Stimulated activated CD4-positive, alpha-beta T cell treated with anti-CD3 and anti-CD28 coated beads, Interleukin-2, amount 100 ng/mL, for 24 hours (primary cell): ENCODE data around the gene CLOCK.

Experiments
- DNase-seq, 2 donors: peaks; one replicate each; pipeline ENCODE4 v3.0.0-alpha.2; 2020

CLOCK gene

DNA sequence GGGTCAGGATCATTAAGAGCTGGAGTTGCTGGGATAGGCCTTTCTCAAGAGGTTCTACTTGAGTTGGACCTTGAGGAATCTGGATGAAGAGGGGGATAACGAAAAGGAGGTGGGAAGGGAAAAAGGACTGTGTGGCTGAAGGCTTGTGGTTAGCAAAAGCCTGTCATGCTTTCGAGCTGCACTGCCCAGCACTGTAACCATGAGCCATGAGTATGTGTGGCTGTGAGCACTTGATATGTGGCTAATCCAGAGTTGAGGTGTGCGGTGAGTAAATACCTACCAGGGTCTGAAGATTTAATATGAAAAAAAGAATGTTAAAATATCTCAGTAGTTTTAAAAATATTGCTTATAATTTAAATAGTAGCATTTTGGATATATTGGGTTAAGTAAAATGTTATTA is 139.6 kb downstream of the CLOCK start:
- DNase-seq, result no peak

DNA sequence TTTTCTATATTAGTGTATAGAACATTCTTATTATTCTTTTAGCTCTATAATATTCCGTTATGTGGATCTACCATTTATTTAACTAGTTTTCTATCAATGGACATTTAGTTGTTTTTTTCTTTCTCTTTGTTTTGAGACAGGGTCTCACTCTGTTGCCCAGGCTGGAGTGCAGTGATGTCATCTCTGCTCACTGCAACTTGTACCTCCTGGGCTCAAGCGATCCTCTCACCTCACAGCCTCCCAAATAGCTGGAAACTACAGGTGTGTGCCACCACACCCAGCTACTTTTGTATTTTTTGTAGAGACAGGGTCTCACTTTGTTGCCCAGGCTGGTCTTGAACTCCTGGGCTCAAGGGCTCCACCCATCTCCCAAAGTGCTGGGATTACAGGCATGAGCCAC is 140.2 kb downstream of the CLOCK start:
- DNase-seq, result no peak

DNA sequence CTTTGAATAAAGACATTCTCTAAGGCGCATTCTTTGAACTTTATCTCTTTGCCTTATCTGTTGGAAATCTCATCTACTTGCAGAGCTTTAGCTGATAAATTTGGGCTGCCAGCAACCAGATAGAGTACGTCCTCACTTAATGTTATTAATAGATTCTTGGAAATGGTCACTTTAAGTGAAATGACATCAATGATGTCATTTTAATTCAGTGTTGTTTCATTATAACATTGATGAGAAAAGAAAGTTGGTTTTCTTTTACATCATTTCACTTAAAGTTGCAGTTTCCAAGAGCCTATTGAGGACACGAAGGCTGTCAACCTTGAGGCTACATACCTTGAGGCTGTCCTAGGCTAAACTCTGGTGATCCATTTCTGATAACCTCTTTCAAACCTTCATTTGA is 141.6 kb downstream of the CLOCK start:
- no peak for DNase-seq

DNA sequence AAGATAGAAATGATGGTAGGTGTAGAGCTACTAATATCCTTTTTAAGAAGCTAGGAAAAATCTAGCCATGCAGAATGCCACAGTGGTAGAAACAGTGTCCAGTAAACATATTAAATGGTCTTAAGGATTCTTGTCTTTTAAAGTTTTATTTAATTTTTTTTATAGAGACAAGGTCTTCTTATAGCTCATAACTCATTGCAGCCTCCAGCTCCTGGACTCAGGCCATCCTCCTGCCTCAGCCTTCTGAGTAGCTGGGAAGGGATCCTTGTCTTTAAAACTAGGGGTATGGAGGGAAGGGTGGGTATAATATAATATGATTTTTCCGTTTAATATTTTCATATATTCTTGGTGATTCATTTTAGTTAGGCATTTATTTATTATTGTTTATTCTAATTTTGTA is 147.1 kb downstream of the CLOCK start:
- no peak for DNase-seq

DNA sequence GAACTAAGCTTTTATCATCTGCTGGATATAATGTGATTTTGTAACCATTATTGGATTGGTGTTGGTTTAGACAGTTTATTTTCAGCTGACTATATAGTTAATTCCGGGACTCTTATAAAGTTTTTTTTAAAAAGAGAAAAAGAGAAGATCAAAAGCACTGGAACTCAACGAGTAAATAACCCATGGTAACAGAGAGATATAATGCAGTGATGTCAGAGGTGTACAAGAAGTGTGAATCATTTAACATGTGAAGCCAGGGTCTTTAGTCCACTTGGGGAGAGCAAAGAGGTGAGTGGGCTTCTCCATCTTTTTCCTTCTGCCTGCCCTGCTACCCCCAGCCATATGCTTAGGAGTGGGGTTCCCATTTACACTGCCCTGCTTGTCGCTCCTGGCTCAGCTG is 147.7 kb downstream of the CLOCK start:
- DNase-seq, result no peak

DNA sequence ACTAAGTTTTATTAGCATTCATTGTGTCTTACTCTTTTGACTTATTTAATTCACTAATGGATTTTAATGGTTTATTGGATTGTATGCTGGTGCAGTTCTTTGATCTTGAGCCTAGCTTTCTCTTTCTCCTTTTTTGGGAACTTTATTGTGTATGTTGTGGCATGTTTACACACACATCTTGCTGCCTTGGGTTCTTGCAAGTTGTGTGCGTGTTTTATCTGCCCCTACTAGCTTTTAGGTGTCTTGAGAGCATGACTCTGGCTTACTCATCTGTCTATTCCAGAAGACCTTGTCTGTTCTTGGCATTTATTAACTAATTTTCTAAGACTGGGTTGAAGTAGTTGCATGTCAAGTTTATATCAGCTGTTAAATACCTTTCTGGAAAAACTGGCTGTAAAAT is 148.2 kb downstream of the CLOCK start:
- DNase-seq, result no peak

DNA sequence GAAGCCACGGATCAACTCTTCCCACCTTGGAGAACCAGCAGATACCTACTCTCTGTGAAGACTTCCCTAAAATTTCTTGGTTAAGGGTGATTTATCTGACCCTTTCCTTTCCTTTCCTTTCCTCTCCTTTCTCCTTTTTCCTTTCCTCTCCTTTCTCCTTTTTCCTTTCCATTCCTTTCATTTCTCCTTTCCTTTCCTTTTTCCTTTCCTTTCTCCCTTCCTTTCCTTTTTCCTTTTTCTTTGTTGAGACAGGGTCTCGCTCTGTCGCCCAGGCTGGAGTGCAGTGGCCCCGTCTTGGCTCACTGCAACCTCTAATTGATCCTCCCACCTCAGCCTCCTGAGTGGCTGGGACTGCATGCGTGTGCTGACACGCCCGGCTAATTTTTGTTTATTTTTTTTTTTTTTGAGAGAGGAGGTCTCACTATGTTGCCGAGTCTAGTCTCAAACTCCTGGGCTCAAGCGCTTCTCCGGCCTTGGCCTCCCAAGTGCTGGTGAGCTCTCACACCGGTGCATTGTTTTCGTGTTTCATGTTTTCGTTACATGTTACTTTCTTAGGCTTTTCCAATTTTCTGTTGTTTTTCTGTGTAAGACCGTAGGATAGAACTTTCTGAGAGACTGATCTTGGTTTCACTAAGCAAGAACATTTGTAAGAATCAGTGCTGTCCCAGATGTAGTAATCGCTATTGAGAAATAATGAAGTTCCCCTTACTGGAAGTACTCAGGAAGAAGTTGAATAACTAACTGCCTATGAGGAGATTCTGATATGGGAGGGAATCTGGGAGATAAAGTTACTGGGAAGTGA is 149.0 kb downstream of the CLOCK start:
- DNase-seq, result no peak

DNA sequence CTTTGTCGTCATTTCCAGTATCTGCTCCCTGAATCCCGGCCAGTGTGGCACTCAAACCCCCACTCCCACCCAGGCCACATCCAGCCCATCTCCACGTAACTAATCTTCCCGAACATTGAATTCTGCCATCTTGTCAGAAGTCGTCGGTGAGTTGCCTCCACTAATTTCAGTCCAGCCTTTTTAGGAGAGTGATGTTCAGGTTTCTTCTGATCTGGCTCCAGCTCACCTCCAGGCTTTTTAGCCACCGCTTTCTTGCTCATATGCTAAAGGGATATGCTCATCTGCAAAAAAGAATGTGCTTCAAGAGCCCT is 149.6 kb downstream of the CLOCK start:
- no peak for DNase-seq

DNA sequence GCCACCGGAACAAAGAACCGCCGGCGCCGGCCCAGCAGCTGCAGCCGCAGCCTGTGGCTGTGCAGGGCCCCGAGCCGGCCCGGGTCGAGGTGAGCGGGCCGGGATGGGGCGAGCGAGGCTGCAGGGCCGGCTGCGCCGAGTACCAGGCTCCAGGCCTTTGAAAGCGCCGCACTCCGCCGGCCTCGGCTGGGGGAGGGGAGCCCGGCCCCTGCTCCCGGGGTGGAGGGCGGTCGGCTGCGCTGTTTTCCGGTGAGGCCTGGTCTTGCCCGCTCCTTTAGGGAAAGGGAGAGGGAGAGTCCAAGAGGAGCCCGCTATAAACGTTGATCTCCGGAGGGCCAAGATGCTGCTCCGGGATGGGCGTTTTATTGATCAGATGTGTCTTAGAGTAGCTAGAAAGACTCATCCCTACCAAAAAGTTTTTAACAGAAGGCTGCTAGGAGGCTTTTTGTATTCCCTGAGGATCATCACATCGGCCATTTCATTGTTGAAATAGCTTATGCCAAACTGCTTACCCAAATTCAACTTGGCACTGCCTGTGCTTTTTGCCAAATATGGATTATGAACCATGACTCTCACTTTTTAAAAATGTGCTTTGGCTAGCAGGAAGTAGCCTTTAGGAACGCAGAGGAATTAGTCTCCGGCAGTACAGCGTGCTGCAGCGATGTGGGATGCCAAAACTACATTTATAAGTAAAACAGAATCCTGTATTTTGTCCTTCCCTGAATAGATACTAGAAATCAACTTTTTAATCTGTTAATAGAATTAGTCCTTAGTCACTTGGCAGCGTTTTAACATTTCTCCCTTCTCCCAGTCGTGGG is 150.2 kb downstream of the CLOCK start:
- DNase-seq, result peak; percentile 31 to 48

DNA sequence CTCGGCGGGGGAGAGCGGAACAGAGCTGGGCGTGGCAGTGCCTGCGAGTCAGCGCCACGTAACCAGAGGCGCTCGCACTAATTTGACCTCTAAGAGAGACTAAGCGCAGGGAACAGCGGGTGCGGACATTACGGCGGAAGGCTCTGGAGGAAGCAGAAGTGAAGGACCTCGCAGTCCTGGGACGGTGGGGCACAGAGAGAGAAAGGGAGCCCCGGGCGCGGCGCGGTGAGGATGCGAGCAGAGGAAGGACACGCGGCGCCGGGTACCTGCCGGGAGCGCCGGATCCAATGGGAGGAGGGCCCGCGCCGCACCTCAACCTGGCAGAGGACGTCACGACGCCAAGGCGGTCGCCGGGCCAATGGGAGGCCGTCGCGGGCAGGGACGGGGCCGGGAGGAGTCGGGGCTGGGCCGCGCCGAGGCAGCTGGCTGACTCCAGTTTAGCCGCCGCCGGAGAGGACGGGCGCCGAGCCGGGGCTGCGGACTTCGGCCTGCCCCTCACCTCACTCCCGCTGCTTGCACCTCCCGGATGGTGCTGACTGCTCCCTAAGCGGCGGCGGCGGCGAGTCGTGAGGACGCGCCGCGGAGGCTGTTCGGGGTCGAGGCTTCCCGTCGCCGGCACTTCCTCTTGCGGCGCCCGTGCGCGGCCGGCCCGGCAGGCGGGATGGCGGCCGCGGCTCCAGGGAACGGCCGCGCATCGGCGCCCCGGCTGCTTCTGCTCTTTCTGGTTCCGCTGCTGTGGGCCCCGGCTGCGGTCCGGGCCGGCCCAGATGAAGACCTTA is 151.0 kb downstream of the CLOCK start, which contains the start of gene TMEM165:
TMEM165 (plus strand) TSS at position 429 of the 779 bp plus-strand sequence; CDS start at position 662, 233 bp downstream.
- peak; percentile 91 to 92 for DNase-seq

DNA sequence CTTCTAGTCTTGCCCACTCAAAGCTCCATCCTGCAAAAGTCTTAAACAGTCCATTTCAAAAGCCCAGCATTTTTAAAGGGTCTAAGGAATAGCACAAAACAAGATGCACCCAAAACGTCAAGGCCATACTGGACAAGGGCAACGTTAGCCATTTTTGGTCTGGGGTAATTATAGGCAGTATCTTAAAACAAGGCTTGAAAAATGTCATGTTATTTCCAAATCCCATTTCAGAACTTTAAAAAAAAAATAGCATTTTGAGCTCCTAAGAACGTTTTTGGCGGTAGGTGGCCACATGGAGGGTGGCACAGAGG is 151.5 kb downstream of the CLOCK start:
- DNase-seq, result no peak

DNA sequence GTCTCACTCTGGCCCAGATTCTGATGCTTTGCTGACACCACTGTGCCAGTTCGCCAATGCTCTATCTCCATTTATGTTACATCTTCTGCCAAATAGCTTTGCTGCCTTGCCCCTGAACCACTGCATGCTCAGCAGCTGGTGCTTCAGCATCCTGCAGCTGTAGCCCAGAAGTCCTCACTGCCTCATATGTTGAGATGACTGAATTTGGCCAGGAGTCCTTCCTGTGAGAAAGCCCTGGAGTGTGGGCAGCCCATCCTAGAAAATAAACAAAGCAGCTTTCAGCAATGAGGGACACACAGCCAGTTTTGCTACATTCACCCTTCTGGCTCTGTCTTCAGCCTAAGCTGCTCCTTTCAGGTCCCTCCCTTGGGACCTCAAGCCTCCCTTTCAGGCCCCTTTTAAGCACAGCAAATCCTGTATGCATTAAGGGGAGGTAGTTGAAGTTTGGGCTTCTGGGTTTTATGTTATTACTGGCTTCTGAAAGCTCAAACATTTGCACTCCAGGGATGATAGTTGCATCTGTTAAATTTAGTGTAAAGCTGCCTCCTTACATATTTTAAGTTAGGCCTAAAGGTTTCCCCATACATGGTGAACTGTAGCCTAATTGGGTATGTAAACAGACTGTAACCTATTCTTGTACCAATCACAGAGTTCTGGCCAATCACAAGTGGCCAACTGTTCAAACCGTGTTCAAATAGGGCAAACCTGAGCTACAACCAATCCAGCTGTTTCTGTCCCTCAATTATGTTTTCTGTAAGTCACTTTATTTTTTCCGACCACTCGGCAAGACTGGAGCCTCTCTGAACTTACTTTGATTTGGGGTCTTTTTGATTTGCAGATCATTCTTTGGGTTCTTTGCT is 153.0 kb downstream of the CLOCK start:
- no peak for DNase-seq

DNA sequence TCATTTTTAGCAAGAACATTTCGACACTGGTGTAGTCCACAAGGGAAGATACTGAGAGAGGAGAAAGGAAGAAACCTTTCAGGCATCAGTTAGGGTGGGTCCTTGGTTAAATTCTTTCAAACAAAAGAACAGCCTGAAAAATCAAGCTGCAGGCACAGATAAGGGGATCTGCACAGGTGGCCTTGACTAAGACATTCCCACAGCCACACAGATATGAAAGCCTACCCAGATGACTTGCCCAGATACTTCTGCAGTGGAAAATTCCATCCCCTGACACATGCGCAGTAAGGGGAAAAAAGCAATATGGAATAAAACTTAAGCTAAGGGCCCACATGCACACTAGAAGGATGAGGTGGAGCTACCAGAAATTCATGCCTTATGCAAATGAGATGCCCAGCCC is 159.9 kb downstream of the CLOCK start:
- no peak for DNase-seq

DNA sequence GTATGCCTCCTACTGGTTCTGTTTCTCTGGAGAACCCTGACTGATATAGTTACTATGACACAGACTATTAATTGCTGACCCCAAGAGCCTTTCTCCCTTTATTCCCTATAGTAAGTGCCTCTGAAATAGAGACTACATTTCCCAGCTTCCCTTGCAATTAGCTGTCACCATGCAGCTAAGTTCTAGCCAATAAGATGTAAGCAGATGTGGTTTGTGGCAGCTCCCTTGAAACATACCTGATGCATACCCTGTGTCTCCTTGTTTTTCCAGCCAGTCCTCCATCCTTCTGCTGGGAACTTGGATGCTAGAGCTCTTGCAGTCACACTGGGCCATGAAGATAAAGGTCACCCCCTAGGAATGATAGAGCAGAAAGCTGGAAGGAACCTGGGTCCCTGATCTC is 160.6 kb downstream of the CLOCK start:
- DNase-seq, result no peak

DNA sequence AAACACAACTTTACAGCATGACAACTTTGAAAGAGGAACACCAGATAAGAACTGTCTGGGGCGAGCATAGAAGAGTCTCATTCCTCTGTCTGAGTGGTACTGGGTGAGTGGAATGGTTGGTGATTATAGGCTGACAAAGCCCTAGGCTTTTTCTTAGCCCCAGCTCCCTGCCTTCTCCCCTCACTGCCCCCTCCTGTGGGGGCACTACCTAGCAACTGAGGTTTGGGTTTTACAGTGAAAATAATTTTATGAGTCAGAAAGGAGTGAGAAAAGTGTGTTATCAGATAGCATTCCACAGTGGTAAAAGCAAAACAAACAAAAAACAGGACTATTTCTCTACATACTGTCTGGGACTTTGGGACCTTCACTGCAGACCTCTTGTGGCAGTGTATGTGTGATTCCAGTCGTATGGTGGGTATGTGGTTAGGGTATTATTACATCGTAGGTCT is 161.5 kb downstream of the CLOCK start:
- DNase-seq, result no peak

DNA sequence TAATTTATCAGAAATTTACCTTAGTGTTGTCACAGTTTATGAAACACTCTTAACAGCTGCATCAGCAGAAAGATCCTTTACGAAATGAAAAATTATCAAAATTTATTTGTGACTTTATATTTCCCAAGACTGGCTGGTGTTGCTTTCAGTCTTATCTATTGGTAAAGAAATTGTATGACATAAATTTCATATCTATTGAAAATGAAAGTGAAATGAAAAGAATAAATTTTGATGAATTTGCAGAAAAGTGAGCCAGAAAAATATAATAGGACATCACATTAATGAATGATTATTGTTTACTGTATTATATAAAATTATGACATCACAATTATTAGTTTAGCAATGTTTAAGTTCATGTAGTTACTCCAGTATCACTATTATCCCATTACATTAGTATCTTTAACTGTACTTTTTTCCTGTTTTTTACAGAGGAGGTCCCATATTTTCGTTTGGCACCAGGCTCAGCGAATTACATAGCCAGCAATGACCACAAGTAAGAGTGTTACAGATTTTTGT is 164.2 kb downstream of the CLOCK start:
- DNase-seq, result no peak

DNA sequence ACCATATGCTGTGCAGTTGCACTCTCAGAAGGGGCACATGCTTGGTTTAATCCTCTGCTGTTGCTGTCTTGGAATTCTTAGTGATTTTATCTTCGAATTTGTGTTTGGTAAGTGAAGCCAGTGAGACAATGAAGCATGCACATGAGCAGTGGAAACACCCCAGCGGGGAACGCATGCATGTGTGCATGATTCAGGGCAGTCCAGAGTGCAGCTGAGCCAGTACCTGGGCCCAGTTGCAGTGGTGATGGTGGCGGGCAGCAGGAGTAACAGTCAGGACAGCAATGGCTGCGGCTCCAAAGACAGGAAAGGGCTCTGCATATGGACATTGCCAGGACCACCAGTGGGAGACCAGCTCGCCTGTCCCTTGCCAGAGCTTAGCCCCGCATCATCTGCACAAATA is 165.2 kb downstream of the CLOCK start:
- DNase-seq, result no peak

DNA sequence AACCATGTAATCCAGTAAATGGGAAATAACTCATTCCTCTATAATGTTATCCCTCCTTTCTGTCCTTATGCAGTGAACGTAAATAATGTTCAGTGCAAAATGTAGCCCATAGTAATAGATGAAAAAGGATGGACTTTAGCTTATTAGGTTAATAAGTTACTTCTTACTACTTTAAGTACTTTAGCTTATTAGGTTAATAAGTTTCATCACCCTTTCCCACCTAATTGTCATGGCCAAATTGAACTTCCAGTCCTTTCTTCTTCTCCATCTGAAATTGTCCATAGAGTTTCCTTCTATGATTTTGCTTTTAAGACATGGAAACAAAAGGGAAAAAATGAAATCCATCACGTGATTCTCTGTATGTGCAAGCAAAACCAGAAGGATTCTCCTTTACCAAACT is 166.1 kb downstream of the CLOCK start:
- no peak for DNase-seq

DNA sequence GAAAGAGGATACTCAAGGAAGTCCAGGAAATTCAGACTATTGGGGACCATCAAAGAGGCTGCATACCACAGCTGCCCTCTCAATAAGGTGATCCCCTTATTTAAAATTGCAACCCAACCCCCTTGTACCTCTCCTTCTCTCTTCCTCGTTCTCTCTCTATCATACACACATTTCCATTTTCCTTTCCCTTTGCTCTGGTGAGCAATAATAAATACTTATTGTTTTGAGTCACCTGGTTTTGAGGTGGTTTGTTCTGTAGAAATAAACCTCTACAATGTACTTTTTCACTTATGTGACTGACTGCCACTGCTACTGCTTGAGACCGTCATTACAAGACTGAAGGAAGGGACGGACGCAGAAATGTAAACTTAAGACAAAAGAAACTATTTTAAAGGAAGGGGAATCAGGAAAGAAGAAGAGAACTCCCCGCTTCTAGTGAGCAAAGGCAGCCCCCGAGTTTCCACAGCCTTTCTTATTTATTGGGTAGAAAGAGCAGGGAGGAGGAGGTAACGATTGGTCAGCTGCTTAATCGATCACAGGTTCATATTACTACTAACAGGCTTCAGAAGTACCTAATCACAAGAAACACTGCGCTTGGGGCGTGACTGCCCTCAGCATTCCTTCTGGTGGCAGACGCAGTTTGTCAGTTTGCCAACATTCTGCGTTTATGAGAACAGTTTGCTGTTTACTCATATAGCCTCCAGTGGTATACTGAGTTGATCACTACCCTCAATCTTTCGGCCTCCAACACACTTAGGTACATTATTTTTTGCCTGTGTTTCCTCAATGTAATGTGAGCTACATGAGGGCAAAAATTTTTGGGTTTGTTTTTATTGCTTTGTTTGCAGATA is 167.9 kb downstream of the CLOCK start:
- DNase-seq, result no peak
